GM12878 (cell line): ENCODE measurements around the gene OPRL1.

Experiments
- BRCA1 ChIP-seq: IDR thresholded peaks from 2 replicates; pipeline ENCODE4 v1.6.1; 2011; ENCODE audit warnings: low read depth, low read length, improper control_type of control experiment
- CHD2 ChIP-seq: IDR thresholded peaks from 2 replicates; pipeline ENCODE4 v1.6.1; 2011; ENCODE audit warnings: low read depth, low read length, improper control_type of control experiment, borderline replicate concordance
- CTCF ChIP-seq, 3 experiments: IDR thresholded peaks in 2 of 3; conservative IDR thresholded peaks in 1 of 3; 2 replicates each; pipeline ENCODE4 v1.5.1; 2011; ENCODE audit warnings: low read depth in 3 of 3, low read length in 3 of 3, mild to moderate bottlenecking in 3 of 3, control low read depth in 2 of 3, moderate library complexity in 2 of 3, inconsistent platforms in 1 of 3, mixed read lengths in 1 of 3; ENCODE audit not compliant: control insufficient read depth in 2 of 3, insufficient read depth in 1 of 3; ENCODE audit errors: extremely low read depth in 1 of 3
- EP300 ChIP-seq, 2 experiments: fragments of 150-350 bp in 1 of 2; IDR thresholded peaks; 2 replicates each; pipeline ENCODE4 v1.6.1; 2011 to 2012; ENCODE audit warnings: low read depth in 2 of 2, low read length in 2 of 2, borderline replicate concordance in 1 of 2, improper control_type of control experiment in 1 of 2, inconsistent platforms in 1 of 2; ENCODE audit not compliant: control insufficient read depth in 1 of 2
- MAX ChIP-seq: IDR thresholded peaks from 2 replicates; pipeline ENCODE4 v1.6.1; 2012; ENCODE audit warnings: low read depth, low read length, improper control_type of control experiment
- MXI1 ChIP-seq: fragments of 150-350 bp; IDR thresholded peaks from 2 replicates; pipeline ENCODE4 v1.6.1; 2011; ENCODE audit warnings: low read depth, mild to moderate bottlenecking, inconsistent platforms, low read length, improper control_type of control experiment
- PBX3 ChIP-seq: IDR thresholded peaks from 2 replicates; pipeline ENCODE4 v1.6.1; 2011; ENCODE audit warnings: mild to moderate bottlenecking, low read depth, low read length, moderate library complexity; ENCODE audit not compliant: insufficient replicate concordance
- ZNF384 ChIP-seq: IDR thresholded peaks from 2 replicates; pipeline ENCODE4 v1.6.1; 2012; ENCODE audit warnings: low read depth, mild to moderate bottlenecking, low read length, improper control_type of control experiment, borderline replicate concordance

GRCh38 chr20:64149809-64150560 is 70.1 kb downstream of the OPRL1 start:
- TF ChIP-seq MXI1 (no peak), ZNF384 (no peak), CTCF (IDR thresholded peaks at IDR 0.05 in 2 of 3, conservative IDR thresholded peaks at IDR 0.05 in 1 of 3; ENCODE audit: control insufficient read depth in 2 of 3, extremely low read depth in 1 of 3, insufficient read depth in 1 of 3, low read depth in 3 of 3, low read length in 3 of 3) (no peak), EP300 (IDR thresholded peaks at IDR 0.05; ENCODE audit: borderline replicate concordance in 1 of 2, control insufficient read depth in 1 of 2, low read depth in 2 of 2, low read length in 2 of 2) (no peak), BRCA1 (no peak), CHD2 (no peak), PBX3 (no peak), MAX (no peak)
